Measurements from ENCODE around the gene SOS2.

The SOS2 gene

GRCh38 chr14:50242566-50243310, 11.4 kb upstream of the SOS2 start:
- Histone ChIP-seq H3K36me3 (ENCODE audit: insufficient read depth) (no peaks in the 10 kb centered on the region), H4K20me1 (ENCODE audit: insufficient read depth) (no peaks in the 10 kb centered on the region), H3K27me3 (ENCODE audit: insufficient read depth, low read depth) (no peaks in the 10 kb centered on the region), H3K79me2 (ENCODE audit: insufficient read depth, low read depth) (no peaks in the 10 kb centered on the region), H3K4me2 (no peak overlapping the region), H3K27ac (no peak overlapping the region), H3K4me3 (IDR thresholded peaks at IDR 0.05; ENCODE audit: insufficient read depth, low read depth, low read length) (no peak overlapping the region), H3K4me1 (ENCODE audit: low read depth, poor library complexity, severe bottlenecking) (no peaks in the 10 kb centered on the region), H3K9ac (no peak overlapping the region), H2AFZ (ENCODE audit: low read depth) (no peak overlapping the region)
- TF ChIP-seq CTCF (conservative IDR thresholded peaks at IDR 0.05; ENCODE audit: low read depth, low read length), result no peak

GRCh38 chr14:50242096-50242495, 10.7 kb upstream of the SOS2 start:
- H3K36me3 ChIP-seq (ENCODE audit: insufficient read depth), result no peaks in the 10 kb centered on the region

GRCh38 chr14:50237427-50237826, 6.0 kb upstream of the SOS2 start:
- Histone ChIP-seq H3K9ac (no peak overlapping the region), H3K27me3 (ENCODE audit: insufficient read depth, low read depth) (no peaks in the 10 kb centered on the region), H3K27ac (no peak overlapping the region), H3K36me3 (ENCODE audit: insufficient read depth) (no peaks in the 10 kb centered on the region), H3K4me3 (IDR thresholded peaks at IDR 0.05; ENCODE audit: insufficient read depth, low read depth, low read length) (no peak overlapping the region), H4K20me1 (ENCODE audit: insufficient read depth) (no peaks in the 10 kb centered on the region), H3K4me1 (ENCODE audit: low read depth, poor library complexity, severe bottlenecking) (no peaks in the 10 kb centered on the region), H3K79me2 (ENCODE audit: insufficient read depth, low read depth) (no peaks in the 10 kb centered on the region), H3K4me2 (no peak overlapping the region), H2AFZ (ENCODE audit: low read depth) (no peak overlapping the region)
- TF ChIP-seq CTCF (conservative IDR thresholded peaks at IDR 0.05; ENCODE audit: low read depth, low read length), result no peak

More at GRCh38 chr14:50242096-50242495, 10.7 kb upstream of the SOS2 start:
- H3K4me1 ChIP-seq (ENCODE audit: low read depth, poor library complexity, severe bottlenecking), result no peaks in the 10 kb centered on the region
- no peaks in the 10 kb centered on the region for H3K27me3 ChIP-seq (ENCODE audit: insufficient read depth, low read depth)
- H2AFZ ChIP-seq (ENCODE audit: low read depth), result no peak overlapping the region
- H3K9ac ChIP-seq, result no peak overlapping the region
- no peaks in the 10 kb centered on the region for H4K20me1 ChIP-seq (ENCODE audit: insufficient read depth)
- no peak overlapping the region for H3K27ac ChIP-seq
- H3K4me2 ChIP-seq, result no peak overlapping the region
- no peak for TF ChIP-seq CTCF (conservative IDR thresholded peaks at IDR 0.05; ENCODE audit: low read depth, low read length)
- H3K4me3 ChIP-seq (IDR thresholded peaks at IDR 0.05; ENCODE audit: insufficient read depth, low read depth, low read length), result no peak overlapping the region
- H3K79me2 ChIP-seq (ENCODE audit: insufficient read depth, low read depth), result no peaks in the 10 kb centered on the region

GRCh38 chr14:50233951-50234250, 2.5 kb upstream of the SOS2 start:
- H3K4me2 ChIP-seq, result no peak overlapping the region
- peaks cover 10% of the 10 kb centered on the region for H3K4me1 ChIP-seq (ENCODE audit: low read depth, poor library complexity, severe bottlenecking)
- TF ChIP-seq CTCF (conservative IDR thresholded peaks at IDR 0.05; ENCODE audit: low read depth, low read length), result no peak
- H3K27me3 ChIP-seq (ENCODE audit: insufficient read depth, low read depth), result no peaks in the 10 kb centered on the region
- H2AFZ ChIP-seq (ENCODE audit: low read depth), result no peak overlapping the region
- no peaks in the 10 kb centered on the region for H3K36me3 ChIP-seq (ENCODE audit: insufficient read depth)
- no peak overlapping the region for H3K4me3 ChIP-seq (IDR thresholded peaks at IDR 0.05; ENCODE audit: insufficient read depth, low read depth, low read length)
- no peaks in the 10 kb centered on the region for H4K20me1 ChIP-seq (ENCODE audit: insufficient read depth)
- peaks cover 14% of the 10 kb centered on the region; the same call in 1 of the 2 replicates for H3K79me2 ChIP-seq (ENCODE audit: insufficient read depth, low read depth)
- no peak overlapping the region for H3K9ac ChIP-seq
- no peak overlapping the region for H3K27ac ChIP-seq
